SW 1271 (cell line): ENCODE data around the gene PRRT1B.
"Not testable (repeated sequence)": the region's sequence is repeated elsewhere in the genome, so short reads cannot be mapped to it uniquely, and the experiment has no call there.

Source experiments
- DNase-seq, 2 experiments: peaks; one replicate each; lab custom pipeline; 2025; lab: John Stamatoyannopoulos, UW

The PRRT1B gene

DNA sequence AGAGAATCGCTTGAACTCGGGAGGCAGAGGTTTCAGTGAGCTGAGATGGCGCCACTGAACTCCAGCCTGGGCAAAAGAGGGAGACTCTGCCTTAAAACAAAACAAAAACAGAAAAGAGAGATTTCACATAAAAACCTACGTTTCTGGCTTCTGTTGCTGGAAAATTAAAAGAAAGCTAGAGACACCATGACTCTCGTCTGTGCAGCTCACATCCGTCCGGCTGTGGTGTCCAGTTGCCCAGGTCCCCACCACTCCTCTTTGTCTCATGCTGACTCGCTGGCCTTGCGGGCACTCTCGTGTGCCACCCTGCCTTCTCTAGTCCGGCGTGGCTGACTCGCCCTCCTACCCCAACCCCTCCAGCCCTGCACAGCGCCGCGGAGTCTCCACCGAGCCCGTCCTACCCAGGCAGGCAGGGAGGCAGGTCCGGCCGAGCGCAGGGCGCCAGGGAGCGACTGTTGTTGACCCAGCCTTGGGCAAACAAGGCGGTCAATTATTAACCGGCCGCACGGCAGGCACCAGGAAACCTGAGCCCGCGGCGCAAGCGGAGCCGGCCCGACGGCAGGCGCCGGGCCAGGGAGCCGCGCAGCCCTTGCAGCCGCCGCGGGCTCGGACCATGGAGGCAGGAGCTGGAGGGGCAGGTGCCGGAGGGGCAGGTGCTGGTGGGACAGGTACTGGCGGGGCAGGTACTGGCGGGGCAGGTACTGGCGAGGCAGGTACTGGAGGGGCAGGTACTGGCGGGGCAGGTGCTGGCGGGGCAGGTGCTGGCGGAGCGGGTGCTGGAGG is at the start of gene PRRT1B:
Gene PRRT1B, plus strand, starts transcription at position 521 of the 783 bp plus-strand sequence. Its CDS starts 93 bp downstream, at position 614.
- DNase-seq: no peak

DNA sequence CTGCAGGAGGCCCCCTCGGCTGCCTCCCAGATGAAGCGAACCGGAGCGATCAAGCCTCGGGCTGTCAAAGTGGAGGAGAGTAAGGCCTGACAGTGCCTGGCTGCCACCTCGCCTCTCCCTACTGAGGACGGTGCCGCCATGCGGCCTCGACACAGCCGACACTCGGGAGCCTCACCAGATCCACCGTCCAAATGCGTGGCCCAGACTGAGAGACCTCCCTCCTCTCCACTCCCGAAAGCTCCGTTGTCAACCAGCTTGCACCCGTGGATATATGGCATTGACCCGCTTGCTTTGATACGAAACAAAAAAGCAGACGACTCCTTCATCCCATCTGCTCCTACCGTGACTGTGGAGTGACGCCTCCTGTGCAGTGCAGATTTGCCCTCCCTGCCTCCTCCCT is 49.5 kb upstream of the PRRT1B start:
- no peak for DNase-seq

DNA sequence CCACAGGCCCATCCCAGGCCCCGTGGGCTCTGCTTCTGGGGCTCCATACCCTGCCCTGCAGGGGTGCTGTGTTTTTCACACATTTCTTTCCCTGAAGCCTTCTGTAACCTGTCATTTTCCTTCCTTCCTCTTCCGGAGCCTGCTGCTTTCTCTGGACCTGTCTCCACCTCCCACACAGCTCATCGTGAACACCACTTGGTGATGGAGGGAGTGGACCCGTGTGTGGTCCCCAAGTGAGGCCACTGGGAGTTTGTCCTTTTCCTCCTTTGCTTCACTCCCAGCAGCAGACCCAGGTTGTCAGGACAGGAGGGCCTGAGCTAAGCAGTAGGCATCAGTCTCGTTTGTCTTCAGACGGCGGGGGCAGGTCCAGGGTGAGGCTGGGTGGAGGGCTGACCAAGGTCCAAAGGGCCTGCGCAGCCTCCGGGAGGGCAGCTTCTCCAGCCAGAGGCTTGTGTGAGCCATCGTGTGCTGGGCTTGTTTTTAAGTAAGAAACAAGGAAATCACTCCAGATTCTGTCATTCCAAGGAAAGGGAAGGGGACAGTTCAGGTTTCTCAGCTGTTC is 48.4 kb upstream of the PRRT1B start:
- no peak for DNase-seq

DNA sequence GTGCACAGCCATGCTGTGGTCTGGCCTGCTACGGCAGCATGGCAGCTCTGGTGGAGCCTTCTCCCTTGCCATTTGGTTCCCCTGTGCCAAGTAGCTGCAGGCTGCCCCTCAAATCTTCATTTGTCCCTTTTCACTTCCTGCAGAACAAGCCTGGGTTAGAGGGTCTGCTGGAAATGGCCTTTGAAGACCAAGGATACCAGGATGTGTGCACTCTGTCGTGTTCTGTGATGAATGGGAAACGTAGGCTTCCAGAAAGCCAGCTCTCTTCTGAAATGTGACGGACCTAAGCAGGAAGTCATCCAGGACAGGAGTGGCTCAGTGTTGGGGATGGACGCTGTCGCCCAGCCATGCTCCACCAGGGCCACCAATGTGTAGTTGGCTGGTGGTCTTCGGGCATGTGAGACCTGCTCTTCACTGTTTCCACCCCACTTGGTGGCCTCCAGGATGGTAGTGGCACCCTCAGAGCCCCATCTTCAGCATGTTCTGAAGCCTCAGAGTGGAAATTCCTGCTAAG is 46.0 kb upstream of the PRRT1B start:
- DNase-seq: no peak

DNA sequence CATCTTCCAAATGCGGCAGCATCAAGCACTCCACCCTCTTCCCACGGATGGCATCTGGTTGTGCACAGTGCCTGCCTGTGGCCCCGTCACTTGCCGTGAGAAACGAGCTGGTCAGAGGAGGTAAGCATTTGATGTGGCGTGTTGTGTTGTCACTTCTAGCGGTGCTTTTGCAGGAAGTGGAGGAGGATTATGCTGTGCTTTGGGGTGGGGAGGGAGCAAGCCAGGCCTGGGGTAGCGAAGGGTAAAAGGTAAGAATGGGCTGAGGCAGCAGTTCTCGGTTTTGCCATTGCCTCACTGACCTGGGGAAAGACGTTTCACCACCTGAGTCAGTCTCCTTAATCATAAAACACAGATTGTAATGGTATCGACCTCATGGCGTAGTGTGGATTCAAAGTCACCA is 44.9 kb upstream of the PRRT1B start:
- DNase-seq: no peak

DNA sequence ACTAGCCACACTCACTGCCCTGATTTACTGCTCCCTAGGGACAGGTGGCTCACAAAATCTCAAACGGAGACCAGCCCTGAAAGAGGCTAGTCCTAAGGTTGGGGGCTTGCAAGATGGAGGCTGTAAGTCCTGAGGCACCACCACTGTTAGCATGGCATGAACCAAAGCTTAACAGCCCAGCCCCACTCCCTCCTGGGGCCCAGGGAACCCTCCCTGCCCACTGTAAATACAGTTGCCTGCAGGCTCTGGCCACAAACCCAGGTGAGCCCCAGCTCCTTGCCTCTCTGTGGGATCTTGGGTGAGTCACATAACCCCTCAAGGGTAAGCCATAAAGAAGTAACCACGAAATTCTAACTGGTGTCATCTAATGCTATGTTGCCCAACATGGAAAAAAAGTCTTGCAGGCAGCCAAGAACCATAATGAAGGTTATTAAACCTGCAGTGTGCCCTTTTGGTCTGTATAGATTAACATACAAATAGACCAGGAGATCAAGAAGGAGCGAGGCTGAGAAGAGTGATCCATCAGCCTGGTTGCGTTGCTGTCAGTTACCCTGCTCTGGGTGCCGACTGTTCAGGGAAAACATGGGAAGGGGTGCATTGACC is 44.3 kb upstream of the PRRT1B start:
- DNase-seq: peak in 1 of 2 experiments; percentile 37

DNA sequence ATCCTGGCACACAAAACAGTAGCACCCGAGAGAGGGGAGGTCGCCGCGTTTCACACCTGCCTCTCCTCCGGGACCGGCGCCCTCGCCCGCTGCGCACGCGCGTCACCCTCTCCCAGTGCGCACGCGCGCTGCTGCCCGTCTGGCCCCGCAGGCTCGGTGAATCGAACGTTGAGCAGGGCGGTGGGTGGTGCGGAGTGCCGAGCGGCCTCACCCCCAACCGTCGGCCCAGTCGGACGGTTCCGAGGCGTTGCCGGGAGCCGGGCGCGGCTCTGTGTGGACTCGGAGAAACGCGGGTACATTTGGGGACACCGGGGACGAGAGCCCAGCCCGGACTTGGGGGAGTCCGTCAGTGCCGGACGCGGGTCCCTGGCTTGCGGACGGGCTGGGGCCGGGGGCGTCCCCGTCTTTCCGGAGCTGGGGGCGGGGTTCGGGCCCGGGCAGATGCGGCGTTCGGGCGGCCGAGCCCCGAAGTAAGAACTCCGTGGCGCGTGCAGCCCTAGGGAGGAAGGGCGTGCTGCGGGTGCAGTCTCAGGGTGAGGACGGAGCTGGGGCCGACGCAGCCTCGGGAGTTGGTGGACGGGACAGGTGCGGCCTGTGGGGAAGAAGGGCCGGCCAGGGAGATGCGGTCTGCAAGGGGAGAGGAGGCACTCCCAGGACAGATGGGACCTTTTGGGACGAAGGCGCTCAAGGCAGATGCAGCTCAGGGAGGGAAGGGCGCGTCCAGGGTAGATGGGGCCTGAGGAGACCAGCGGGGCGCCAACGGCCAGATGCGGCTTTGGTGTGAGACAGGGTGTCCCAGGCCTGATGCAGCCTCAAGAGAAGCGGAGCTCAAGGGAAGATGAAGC is 42.3 kb upstream of the PRRT1B start, which contains the start of gene POMT1:
Gene POMT1, plus strand, starts transcription at position 138 of the 845 bp plus-strand sequence. CDS start 1,301 bp downstream, outside the sequence.
- DNase-seq: peak; percentile 44 to 80

DNA sequence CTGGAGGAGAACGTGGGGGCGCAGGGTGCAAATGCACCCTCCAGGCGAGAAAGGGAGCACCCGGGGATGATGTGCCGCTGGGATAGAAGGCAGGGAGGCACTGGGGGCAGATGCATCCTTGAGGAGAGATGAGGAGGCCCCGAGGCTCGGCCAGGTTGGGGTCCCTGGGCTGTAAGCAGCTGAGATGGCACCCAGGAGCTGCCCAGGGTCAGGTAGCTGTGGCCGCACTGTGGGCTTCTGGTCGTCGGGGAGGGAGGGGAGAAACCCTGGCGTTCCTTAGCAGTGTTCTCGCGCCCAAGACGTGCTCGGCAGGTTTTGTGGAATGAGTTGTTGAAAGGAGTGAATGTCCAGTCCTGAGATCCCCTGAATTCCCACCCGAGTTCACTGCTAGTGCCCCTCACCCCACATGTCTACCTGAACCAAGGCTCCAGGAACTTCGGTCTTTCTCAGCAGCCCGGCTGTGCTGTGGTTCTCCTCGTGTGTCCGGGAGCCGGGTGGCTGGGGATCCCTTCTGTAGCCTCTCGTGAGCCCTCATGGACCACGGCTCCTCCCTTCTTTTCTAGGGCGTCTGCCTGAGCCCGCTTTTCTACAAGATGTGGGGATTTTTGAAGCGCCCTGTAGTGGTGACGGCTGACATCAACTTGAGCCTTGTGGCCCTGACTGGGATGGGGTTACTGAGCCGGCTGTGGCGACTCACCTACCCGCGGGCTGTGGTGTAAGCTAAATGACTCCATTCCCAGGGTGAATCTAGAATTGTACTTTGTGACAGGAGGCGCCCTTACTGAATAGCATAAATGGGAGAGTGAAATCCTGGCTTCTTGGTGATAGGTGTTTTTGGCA is 41.5 kb upstream of the PRRT1B start:
- DNase-seq: no peak

DNA sequence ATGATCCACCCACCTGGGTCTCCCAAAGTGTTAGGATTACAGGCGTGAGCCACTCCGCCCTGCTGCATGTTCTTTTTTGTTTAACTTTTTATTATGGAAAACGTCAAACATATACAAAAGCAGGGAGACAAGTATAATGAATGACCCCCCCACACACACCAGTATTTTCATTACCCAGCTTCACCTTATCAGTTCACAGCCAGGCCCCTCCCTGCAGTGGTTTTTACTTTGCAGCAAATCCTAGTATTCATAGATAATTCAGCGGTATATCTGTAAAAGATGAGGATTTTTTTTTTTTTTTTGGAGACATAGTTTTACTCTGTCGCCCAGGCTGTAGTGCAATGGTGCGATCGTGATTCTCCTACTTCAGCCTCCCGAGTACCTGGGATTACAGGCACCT is 40.3 kb upstream of the PRRT1B start:
- DNase-seq: no peak

DNA sequence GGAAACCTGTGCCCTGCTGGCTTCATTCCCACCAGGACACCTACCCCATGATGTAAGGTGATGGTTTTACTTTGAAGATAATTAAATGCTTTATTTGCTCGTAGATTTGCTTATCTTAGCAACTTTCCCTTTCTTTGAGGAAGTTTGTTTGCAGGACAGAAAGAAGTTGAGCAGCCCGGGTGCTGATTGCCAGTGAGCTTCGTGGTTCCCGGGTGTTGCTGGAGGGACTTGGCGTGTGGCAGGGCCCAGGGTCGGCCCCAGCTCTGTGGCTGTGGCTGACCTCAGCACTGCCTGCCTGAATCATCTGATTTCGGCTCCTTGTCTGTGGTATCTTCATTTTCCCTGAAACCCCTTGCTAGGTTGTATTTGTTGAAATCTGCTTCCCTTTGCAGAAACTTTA is 33.9 kb upstream of the PRRT1B start:
- no peak for DNase-seq

DNA sequence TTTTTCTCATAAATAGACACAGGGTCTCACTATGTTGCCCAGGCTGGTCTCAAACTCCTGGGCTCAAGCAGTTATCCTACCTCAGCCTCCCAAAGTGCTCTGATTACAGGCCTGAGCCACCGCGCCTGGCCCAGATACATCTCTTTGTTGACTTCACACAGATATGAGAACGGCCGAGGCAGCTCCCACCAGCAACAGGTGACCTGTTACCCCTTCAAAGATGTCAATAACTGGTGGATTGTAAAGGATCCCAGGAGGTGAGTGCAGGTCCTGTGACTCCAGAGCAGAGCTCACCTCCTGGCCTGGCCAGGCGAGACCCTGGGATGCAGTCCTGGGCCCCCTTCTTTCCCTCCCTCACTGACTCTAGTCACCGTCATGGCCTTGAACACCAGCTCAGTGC is 33.4 kb upstream of the PRRT1B start:
- no peak for DNase-seq

DNA sequence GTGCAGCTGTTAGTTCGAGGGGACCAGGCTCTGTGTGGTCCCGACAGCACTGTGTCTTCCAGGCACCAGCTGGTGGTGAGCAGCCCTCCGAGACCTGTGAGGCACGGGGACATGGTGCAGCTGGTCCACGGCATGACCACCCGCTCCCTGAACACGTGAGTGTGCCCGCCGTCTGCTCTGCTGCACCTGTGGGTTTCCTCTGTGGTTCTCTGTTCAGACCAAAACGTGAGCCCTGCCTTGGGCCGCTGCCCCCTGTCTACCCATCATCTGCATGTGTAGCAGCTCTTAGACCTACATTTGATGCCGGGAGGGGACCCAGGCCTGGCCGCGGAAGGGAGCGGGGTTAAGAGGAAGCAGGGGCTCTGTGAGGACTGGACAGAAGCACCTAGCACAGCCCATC is 32.1 kb upstream of the PRRT1B start:
- DNase-seq: no peak

DNA sequence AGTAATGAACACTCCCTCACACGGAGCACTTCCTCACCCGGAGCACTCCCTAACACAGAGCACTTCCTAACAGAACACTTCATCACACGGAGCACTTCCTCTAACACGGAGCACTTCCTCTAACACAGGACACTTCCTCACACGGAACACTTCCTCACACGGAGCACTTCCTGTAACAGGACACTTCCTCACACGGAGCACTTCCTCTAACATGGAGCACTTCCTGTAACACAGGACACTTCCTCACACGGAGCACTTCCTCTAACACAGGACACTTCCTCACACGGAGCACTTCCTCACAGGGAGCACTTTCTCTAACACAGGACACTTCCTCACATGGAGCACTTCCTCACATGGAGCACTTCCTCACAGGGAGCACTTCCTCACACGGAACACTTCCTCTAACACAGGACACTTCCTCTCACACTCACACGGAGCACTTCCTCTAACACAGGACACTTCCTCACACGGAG is 29.7 kb upstream of the PRRT1B start:
- DNase-seq: not testable (repeated sequence)

DNA sequence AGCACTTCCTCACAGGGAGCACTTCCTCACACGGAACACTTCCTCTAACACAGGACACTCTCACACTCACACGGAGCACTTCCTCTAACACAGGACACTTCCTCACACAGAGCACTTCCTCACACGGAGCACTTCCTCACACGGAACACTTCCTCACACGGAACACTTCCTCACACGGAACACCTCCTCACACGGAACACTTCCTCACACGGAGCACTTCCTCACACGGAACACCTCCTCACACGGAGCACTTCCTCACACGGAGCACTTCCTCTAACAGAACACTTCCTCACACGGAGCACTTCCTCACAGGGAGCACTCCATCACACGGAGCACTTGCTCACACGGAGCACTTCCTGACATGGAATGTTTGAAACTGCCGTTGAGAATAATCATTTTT is 29.2 kb upstream of the PRRT1B start:
- DNase-seq: no peak

DNA sequence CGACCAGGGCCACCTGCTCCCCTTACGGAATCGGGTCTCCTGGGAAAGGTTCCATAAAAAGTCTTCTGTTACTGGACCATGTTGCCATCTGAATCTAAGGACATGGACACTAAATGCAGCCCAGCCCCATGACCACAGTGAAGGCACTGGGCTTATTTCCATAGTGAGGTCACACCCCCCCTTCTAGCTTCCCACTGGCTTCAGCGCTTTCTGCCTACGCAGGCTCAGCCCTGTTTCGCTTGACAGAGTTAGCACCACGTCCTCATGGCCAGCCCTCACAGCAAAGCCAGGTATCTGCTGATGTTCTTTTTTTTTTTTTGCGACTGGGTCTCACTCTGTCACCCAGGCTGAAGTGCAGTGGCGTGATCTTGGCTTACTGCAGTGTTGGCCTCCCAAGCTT is 28.4 kb upstream of the PRRT1B start:
- no peak for DNase-seq

DNA sequence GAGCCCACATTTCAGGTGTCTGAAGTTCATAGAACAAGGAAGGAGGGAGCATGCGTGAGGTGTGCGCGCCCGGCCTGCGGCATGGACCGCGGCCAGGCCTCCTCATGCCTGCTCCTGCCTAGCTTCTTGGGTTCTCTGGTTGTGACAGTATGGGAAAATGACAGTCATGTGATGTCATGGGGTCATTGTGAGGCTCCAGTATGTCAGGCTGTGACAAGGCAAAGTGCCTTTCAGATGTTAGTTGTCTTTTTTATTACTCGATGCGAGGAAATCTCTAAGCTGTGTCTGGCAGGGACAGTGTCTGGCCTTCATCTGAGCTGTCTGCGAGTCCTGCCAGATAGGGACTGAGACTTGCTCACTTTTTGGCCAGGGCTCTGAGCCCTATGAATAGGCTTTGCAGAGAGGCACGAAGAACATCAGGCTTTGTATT is 27.5 kb upstream of the PRRT1B start:
- DNase-seq: no peak

DNA sequence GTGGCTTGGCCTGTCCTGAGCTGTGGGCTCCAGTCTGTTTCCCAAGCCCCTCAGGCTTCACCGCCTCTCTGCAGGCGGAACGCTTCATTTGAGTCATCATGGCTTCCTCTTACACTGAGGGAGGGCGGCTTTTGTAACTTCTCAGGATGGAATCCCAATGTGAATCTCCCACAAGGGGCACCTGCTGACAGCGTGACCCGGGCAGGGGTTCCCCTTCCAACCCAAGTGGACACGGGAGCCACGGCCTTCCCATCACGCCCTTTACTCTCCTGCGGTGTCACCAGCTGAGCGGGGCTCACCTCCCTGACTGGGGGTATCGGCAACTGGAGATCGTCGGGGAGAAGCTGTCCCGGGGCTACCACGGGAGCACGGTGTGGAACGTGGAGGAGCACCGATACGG is 26.8 kb upstream of the PRRT1B start:
- DNase-seq: no peak

DNA sequence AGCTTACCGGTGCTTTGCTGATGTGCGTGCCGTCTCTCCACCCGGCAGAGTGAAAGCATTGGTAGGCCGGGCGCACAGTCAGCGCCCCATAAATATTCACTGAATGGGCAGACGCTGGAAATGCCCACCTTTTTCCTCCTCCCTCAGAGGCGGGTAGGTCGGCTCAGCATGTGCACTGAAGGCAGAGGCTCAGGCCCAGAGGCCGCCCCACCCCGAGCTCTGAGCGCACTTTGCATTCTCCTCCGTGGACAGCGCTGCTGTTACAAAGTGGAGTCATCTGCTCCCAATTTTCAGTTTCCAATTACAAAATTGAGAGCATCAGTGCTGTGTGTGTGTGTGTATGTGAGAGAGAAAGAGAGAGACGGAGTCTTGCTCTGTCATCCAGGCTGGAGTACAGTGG is 24.8 kb upstream of the PRRT1B start:
- no peak for DNase-seq

DNA sequence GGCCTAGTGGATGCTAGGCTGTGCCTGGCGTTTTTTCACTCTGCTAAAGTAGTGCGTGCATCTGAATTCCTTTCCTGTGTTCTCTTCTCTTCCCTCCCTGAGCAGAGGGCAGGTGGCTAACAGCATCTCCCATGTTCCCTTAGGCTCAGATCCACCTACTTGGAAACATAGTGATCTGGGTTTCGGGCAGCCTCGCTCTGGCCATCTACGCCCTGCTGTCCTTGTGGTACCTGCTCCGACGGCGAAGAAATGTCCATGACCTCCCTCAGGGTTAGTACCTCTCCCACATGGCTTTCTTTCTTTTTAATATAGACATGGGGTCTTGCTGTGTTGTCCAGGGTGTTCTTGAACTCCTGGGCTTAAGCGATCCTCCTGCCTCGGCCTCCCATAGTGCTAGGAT is 24.1 kb upstream of the PRRT1B start:
- no peak for DNase-seq

DNA sequence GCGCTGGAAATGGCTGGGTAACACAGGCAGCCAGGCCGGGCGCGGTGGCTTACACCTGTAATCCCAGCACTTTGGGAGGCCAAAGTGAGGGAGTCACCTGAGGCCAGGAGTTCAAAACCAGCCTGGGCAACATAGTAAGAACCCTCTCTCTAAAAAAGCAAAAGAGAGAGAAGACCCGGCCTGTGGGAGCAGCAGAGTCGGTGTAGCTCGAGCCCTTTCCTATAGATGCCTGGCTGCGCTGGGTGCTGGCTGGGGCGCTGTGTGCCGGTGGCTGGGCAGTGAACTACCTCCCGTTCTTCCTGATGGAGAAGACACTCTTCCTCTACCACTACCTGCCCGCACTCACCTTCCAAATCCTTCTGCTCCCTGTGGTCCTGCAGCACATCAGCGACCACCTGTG is 23.5 kb upstream of the PRRT1B start:
- DNase-seq: no peak
